GM19025 (cell line): Measurements from ENCODE around the gene CEP97.
"Not testable (repeated sequence)": the region's sequence is repeated elsewhere in the genome, so short reads cannot be mapped to it uniquely, and the experiment has no call there.

Experiments used
- ATAC-seq: cut with Tn5 transposase; IDR thresholded peaks from one replicate; pipeline ENCODE4 v1.9.1; 2021; ENCODE audit warnings: mild to moderate bottlenecking, low read depth, moderate library complexity; ENCODE audit not compliant: unreplicated experiment

The CEP97 gene

DNA sequence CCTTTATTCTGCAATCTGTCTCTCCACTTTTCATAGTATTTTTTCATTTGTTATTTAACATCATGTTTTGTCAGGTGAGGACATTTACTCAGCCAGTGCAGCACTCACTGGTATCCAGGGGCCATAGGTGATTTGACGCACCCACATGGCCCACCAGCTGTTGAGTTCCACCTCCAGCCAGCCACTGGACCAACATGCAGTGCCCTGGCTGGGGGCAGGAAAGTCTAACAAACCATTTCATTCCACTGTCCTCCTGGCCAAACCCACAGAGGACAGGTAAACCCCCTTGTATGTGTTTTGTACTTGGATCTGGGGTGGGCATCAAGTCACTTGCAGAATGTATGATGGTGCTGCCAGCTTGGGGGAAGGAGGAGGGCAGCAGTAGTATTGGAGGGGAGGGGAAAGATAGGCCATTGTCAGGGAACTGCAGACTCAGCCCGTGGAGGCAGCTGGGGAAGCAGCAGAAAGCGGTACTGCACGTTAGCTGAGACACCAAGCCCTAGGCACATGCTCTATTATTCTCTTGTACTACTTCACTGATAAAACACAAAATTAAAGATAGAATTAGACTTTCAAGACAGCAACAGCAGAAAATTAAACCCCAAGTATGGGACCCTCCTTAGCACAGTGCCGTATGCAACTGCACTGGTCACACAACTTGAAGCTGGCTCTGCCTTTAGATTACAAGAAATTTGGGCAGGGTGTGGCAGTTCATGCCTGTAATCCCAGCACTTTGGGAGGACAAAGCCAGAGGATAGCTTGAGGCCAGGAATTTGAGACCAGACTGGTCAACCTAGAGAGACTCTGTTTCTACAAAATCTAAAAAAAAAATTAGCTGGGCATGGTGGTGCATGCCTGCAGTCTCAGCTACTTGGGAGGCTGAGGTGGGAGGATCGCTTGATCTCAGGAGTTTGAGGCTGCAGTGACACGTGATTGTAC is 22.4 kb upstream of the CEP97 start:
- ATAC-seq = no peak

DNA sequence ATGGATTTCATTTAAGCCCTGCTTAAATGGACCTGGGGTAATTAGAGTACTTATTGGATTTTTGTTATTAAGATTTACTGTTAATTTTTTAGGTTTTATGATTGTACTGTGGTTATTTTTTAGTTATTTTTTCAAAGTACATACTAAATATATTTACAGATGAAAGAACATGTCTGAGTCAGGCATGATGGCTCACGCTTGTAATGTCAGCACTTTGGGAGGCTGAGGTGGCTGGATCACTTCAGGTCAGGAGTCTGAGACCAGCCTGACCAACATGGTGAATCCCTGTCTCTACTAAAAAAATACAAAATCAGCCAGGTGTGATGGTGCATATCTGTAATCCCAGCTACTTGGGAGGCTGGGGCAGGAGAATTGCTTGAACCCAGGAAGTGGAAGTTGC is 21.7 kb upstream of the CEP97 start:
- ATAC-seq = no peak

DNA sequence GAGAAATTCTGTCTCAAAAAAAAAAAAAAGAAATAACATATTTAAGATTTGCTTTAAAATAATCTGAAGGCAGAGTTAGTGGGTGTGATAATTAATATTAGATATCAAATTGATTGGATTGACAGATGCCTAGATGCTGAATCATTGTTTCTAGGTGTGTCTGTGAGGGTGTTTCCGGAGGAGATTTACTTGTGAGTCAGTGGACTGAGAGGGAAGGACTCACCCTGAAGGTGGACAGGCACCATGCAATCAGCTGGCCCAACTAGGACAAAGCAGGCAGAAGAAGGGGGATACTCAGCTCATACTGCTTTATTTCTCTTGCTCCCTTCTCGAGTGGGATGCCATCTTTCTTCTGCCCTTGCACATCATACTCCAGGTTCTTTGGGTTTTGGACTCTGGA is 21.2 kb upstream of the CEP97 start:
- no peak for ATAC-seq

DNA sequence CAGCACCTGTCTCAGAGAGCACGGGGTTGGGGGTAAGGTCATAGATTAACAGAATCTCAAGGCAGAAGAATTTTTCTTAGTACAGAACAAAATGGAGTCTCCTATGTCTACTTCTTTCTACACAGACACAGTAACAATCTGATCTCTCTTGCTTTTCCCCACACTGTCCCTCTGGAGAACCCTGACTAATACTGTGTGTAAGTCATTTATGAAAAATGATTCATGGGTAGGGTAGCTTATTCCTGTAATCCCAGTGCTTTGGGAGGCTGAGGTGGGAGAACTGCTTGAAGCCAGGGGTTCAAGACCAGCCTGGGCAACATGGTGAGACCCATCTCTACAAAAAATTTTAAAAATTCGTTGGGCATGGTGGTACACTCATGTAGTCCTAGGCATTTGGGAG is 19.8 kb upstream of the CEP97 start:
- not testable (repeated sequence) for ATAC-seq

DNA sequence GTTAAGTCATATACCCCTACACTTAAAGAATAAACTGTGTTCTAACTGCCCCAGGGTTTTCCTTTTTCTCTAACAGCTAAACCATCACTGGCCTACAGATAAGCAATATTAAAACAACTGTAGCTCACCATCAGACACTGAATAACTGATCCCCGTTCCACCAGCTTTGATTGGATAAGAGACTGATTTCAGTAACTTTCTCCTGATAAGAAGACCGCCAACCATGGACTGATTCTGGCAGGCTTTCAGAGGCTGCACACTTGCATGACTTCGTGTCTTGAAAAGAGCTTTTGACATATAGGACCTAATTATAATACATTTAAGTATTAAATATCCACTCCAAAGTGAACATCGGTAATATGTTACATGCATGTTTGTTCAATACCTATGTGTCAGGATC is 15.3 kb upstream of the CEP97 start:
- no peak for ATAC-seq

DNA sequence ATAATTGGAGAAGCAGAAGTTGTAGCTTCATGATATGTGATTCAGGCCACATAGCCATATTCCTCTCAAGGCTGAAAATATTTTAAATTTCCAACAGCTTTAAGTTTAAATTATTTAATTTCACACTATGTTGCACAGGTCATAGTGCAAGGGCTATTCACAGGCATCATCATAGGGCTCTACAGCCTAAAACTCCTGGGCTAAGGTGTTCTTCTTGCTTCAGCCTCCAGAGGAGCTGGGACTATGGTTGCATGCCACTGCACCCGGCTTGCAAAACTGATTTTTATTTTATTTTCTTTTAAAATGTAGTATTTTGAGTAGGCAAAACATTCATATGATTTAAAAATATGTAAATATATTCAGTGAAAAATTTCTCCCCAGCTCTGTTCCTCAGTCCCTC is 6.0 kb upstream of the CEP97 start:
- no peak for ATAC-seq

DNA sequence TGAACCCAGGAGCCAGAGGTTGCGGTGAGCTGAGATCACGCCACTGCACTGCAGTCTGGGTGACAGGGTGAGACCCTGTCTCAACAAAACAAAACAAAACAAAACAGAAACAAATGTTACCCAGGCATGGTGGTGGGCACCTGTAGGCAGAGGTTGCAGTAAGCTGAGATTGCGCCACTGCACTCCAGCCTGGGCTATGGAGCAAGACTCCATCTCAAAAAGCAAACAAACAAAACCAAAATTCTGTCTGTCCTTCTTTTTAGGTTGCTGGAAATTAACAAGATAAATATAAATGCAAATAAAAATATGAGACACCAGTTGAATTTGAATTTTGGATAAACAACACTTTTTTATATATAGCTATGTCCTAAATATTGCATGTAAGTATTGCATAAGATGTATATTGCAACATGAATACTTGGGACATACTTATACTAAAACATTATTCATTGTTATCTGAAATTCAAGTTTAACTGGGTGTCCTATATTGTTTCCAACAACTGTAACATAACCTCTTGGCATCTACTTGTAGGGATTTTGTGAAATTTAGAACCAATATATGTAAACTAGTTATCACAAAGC is 4.7 kb upstream of the CEP97 start:
- ATAC-seq = no peak

DNA sequence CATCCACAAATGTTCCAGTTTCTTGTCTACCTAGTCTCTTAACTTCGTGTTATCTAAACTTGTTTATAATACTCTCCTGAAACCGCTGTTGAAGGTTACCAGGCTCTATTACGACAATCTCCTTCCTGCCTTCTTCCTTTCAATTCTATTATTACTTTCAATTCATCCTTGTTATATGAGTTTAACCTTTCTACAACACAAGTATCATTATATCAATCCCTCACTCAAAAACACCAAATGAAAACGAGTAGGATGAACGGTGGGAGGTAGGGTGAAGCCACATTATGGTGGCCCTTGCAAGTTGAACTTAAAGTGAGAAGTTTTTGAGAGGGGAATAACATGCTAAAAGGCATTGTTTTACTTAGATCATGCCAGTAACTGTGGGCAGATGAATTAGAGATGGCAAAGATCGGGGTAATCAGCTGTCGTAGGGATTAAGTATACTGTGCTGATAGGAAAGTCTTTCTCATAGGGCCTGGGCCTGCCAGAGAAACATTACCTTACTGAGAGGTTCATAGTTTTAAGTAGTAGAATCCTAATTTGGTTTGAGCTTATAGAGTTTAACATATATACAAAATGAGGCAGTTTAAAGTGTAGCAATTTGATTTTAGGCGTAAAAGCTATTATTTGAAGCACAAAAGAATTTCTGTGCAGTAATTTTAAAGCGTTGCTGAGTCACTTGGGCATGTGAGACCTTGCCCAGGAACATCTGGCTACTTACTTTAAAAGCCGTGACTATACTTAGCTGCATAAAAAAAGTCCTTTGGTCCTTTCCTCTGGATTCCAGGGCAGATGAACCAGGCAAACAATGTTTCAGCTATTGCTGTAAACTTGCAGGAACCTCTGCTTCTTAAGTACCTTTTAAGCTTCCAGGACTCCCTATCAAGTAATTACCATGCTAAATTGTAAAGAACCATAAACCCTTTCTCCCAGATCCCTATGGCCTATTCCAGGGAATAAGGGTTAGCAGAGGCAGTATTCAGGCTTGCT is 3.3 kb upstream of the CEP97 start:
- no peak for ATAC-seq

DNA sequence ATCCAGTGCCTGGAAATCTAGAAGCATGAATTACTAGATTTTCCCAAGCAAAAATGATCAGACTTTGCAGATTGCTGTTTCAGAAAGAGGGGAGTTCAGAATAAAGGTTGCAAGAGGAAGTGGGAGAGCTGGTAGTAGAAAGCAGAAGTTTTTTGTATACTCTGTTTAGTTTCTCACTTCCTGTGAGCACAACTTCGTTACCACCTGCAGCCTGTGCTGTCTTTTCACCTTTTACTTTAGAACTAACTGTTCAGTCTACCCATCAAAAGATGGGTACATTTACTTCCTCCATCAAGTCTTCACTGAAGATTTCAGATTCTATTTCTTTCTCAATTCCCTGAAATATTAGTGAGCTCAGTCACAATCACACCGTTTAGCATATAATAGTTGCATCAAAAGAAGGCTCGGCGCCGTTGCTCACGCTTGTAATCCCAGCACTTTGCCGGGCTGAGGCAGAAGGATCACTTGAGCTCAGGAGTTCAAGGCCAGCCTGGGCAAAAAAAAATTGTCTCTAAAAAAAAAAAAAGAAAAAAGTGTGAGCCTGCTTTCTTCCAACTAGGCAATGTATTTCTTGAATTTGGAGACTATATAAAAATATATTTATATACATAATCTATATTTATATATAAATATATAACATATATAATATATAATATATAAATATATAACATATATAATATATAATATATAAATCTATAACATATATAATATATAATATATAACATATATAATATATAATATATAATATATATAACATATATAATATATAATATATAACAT is 1.8 kb upstream of the CEP97 start:
- ATAC-seq = peak; percentile 38

DNA sequence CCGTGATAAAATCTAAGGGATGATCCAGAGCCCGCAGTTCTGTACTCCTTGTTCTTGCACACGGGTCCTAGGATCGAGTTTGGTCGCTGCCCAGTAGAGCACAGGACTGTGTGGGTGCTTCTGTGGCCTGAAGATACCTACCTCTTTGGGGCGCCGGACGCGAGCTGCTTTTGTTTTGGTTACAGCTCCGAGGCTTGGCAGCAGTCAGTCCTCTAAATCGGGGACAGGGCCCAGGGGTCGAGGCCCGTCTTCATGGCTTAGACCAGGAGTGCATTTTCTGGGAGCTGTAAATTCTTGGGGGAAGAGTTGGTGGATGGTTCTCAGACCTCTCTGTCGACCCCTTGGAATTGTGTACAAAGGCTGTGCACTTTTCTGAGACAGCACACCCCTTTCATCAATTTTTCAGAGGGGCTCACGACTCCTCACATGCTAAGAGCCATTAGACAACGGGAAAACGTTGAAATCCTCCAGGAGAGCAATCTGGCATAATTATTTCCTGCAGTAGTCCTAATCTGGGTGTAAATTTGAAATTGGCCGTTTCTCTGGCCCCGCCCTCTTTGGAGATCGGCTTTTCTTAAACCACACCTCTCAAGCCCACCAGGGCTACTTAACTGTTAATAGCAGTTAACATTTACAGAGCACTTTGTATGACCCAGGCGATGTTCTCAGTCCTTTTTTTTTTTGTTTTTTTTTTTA is 928 bp downstream of the CEP97 start:
- no peak for ATAC-seq

DNA sequence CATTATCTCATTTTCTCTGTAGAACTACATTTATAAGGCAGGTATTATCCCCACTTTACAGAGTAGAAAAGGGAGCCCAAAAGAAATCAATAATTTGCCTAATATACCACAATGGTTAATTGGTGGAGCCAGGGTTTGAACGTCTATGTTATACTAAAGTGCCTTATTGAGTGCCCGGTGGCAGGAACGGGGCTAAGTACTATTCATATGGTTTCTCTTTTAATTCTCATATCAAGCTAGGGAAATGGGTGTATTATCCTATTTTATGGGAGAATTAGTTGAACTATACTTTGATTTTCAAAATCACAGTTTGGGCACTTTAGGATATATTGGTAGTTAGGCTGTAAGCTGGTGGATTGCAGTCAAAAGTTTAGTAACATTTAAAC is 1.5 kb downstream of the CEP97 start:
- no peak for ATAC-seq

DNA sequence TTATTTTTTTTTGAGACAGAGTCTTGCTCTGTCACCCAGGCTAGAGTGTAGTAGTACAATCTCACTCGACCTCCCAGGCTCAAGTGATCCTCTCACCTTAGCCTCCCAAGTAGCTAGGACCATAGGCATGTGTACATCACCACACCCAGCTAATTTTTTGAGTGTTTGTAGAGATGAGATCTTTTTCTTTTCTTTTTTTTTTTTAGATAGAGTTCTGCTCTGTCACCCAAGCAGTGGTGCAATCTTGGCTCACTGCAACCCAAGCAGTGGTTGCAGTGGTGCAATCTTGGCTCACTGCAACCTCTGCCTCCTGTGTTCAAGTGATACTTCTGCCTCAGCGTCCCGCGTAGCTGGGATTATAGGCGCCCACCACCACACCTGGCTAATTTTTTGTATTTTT is 5.2 kb downstream of the CEP97 start:
- no peak for ATAC-seq

DNA sequence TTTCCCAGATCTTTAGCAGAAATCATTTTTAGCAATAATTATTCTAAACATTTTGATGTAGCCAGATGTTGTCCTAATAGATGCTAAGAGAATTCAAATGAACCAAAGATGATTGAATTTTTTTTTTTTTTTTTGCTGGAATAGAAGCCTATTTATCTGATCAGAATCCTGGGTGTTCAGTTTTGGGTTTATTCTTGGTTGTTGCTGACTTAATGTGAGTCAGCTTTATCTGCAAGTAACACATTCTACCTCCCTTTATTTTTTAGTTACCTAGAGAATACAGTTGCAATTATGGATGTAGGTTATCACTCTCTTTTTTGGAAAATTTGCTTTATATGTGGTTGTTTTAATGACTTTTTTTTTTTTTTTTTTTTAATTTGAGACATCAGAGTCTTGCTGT is 6.4 kb downstream of the CEP97 start:
- ATAC-seq = no peak

DNA sequence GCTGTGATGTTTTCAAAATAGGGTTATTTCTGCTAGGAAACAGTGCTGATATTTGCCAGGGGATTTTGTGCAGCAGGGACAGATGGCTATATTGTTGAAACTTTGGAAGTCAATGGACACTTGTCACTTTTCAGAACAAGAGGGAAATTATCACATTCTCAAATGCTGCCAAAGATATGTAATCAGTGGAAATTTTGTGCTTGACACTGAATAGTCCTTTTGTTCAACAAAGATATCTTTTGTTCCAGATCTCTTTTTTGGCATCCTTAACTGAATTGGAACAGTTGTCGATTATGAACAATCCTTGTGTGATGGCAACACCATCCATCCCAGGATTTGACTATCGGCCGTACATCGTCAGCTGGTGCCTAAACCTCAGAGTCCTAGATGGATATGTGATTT is 7.8 kb downstream of the CEP97 start:
- no peak for ATAC-seq

DNA sequence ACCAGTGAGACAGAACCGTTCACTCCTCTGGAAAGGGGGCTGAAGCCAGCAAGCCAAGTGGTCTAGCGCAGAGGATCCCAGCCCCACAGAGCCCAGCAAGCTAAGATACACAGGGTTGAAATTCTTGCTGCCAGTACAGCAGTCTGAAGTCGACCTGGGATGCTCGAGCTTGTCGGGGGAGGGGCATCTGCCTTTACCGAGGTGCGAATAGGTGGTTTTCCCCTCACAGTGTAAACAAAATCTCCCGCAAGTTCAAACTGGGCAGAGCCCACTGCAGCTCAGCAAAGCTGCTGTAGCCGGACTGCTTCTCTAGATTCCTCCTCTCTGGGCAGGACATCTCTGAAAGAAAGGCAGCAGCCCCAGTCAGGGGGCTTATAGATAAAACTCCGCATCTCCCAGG is 11.4 kb downstream of the CEP97 start:
- ATAC-seq = no peak

DNA sequence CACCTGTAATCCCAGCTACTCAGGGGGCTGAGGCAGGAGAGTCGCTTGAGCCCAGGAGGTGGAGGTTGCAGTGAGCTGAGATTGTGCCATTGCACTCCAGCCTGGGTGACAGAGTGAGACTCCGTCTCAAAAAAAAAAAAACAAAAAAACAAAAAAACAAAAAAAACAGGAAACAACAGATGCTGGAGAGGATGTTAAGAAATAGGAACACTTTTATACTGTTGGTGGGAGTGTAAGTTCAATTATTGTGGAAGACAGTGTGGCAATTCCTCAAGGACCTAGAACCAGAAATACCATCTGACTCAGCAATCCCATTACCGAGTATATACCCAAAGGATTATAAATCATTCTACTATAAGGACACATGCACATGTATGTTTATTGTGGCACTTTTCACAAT is 17.5 kb downstream of the CEP97 start:
- ATAC-seq = not testable (repeated sequence)

DNA sequence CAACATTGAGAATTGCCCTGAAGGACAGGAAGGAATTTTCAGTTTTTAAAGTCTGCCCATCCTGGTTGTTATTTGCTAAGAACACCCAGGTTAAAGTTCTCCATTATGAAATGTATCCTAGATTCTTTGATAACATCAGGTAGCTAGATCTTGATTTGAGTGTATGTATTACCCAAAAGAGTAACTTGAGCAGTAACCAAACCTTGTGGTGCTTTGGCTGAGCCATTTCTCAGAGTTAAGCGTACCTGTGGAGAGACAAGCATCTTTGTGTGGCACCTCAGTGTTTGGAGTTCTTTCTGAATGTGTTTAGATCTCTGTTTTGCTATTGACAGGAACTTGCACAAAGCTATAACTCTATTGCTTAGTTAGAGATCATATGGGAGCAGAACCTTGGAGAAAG is 20.4 kb downstream of the CEP97 start:
- no peak for ATAC-seq

DNA sequence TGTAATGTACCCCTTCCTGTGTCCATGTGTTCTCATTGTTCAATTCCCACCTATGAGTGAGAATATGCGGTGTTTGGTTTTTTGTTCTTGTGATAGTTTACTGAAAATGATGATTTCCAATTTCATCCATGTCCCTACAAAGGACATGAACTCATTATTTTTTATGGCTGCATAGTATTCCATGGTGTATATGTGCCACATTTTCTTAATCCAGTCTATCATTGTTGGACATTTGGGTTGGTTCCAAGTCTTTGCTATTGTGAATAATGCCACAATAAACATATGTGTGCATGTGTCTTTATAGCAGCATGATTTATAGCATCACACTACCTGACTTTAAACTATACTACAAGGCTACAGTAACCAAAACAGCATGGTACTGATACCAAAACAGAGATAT is 21.5 kb downstream of the CEP97 start:
- ATAC-seq = not testable (repeated sequence)

DNA sequence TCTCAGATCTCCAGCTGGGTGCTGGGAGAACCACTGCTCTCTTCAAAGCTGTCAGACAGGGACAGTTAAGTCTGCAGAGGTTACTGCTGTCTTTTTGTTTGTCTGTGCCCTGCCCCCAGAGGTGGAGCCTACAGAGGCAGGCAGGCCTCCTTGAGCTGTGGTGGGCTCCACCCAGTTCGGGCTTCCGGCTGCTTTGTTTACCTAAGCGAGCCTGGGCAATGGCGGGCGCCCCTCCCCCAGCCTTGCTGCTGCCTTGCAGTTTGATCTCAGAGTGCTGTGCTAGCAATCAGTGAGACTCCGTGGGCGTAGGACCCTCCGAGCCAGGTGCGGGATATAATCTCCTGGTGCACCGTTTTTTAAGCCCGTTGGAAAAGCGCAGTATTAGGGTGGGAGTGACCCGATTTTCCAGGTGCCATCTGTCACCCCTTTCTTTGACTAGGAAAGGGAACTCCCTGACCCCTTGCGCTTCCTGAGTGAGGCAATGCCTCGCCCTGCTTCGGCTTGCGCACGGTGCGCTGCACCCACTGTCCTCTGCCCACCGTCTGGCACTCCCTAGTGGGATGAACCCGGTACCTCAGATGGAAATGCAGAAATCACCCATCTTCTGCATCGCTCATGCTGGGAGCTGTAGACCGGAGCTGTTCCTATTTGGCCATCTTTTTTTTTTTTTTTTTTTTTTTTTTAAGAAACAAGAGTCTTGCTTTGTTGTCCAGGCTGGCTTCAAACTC is 29.1 kb downstream of the CEP97 start:
- not testable (repeated sequence) for ATAC-seq
